ENCODE data around the gene TNS3. TPM values are rescaled to one million over a fixed set of nuclear protein-coding genes. Genes with fewer than 3 reads are reported as not detected.

Gene TNS3
- total and polyA plus RNA-seq, 2 of the 13 experiments (the other 11 are each of a cell fraction or from before 2014, with no cell fraction given) = 52.9 to 55.7 TPM

DNA sequence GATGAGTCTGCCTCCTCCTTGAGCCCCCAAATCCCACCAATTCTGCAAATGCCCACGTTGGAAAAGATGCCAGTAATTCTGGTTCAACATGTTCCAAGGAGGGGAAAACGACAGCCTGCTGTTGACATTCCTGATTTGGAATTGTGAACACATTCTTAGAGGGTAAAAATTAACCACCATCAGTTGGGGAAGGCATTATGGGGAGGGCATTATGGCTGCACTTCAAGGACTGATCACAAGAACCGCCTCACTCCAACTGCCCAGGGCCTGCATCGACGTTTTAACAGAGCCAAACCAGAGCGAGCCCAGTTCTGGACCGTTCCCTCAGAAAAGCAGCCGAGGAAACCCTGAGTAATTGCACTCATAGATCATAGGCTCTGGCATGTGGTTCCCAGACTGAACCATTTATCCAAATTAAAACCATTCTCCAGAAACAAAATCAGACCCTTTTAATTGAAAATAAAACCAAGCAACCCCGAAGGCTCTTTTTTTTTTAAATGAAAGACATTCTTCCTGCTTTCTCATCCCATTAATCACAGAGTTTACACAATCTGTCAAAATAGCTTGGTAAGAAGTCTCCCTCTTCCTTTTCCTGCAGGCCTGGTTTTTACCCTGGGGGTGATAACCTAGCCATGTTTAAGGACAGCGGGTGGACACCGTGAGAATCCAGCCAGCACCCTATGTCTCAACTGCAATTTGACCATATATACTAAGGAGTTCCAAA is 8.0 kb downstream of the TNS3 start (continued):
- TF ChIP-seq, protein P1, sequence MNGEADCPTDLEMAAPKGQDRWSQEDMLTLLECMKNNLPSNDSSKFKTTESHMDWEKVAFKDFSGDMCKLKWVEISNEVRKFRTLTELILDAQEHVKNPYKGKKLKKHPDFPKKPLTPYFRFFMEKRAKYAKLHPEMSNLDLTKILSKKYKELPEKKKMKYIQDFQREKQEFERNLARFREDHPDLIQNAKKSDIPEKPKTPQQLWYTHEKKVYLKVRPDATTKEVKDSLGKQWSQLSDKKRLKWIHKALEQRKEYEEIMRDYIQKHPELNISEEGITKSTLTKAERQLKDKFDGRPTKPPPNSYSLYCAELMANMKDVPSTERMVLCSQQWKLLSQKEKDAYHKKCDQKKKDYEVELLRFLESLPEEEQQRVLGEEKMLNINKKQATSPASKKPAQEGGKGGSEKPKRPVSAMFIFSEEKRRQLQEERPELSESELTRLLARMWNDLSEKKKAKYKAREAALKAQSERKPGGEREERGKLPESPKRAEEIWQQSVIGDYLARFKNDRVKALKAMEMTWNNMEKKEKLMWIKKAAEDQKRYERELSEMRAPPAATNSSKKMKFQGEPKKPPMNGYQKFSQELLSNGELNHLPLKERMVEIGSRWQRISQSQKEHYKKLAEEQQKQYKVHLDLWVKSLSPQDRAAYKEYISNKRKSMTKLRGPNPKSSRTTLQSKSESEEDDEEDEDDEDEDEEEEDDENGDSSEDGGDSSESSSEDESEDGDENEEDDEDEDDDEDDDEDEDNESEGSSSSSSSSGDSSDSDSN (CRISPR knock-in tag; IDR thresholded peaks at IDR 0.05) = no peak
- no peak for TF ChIP-seq ZNF75D (CRISPR knock-in tag; IDR thresholded peaks at IDR 0.05; ENCODE audit: borderline replicate concordance)
- TF ChIP-seq ZNF20 (CRISPR knock-in tag; IDR thresholded peaks at IDR 0.05) = no peak
- TF ChIP-seq ZNF850 (CRISPR knock-in tag; conservative IDR thresholded peaks at IDR 0.05) = no peak
- TF ChIP-seq BCL6 (CRISPR knock-in tag; IDR thresholded peaks at IDR 0.05) = peak; percentile 80
- peak; percentile 29; the same call in 1 of the 2 replicates for TF ChIP-seq KDM6A (CRISPR knock-in tag; IDR thresholded peaks at IDR 0.05; ENCODE audit: low read depth)
- TF ChIP-seq TP53 (CRISPR knock-in tag; conservative IDR thresholded peaks at IDR 0.05) = no peak
- TF ChIP-seq ZNF652 (CRISPR knock-in tag; IDR thresholded peaks at IDR 0.05; ENCODE audit: borderline replicate concordance, low read depth) = no peak
- TF ChIP-seq, protein P2, sequence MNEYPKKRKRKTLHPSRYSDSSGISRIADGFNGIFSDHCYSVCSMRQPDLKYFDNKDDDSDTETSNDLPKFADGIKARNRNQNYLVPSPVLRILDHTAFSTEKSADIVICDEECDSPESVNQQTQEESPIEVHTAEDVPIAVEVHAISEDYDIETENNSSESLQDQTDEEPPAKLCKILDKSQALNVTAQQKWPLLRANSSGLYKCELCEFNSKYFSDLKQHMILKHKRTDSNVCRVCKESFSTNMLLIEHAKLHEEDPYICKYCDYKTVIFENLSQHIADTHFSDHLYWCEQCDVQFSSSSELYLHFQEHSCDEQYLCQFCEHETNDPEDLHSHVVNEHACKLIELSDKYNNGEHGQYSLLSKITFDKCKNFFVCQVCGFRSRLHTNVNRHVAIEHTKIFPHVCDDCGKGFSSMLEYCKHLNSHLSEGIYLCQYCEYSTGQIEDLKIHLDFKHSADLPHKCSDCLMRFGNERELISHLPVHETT (CRISPR knock-in tag; conservative IDR thresholded peaks at IDR 0.05) = 0 out of 2 replicates have a peak, but pooled peaks have one; percentile 60
- TF ChIP-seq, protein P3, sequence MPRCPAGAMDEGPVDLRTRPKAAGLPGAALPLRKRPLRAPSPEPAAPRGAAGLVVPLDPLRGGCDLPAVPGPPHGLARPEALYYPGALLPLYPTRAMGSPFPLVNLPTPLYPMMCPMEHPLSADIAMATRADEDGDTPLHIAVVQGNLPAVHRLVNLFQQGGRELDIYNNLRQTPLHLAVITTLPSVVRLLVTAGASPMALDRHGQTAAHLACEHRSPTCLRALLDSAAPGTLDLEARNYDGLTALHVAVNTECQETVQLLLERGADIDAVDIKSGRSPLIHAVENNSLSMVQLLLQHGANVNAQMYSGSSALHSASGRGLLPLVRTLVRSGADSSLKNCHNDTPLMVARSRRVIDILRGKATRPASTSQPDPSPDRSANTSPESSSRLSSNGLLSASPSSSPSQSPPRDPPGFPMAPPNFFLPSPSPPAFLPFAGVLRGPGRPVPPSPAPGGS (CRISPR knock-in tag; IDR thresholded peaks at IDR 0.05) = no peak
- TF ChIP-seq, protein P4, sequence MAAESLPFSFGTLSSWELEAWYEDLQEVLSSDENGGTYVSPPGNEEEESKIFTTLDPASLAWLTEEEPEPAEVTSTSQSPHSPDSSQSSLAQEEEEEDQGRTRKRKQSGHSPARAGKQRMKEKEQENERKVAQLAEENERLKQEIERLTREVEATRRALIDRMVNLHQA (CRISPR knock-in tag; IDR thresholded peaks at IDR 0.05) = no peak
- TF ChIP-seq, protein P5, sequence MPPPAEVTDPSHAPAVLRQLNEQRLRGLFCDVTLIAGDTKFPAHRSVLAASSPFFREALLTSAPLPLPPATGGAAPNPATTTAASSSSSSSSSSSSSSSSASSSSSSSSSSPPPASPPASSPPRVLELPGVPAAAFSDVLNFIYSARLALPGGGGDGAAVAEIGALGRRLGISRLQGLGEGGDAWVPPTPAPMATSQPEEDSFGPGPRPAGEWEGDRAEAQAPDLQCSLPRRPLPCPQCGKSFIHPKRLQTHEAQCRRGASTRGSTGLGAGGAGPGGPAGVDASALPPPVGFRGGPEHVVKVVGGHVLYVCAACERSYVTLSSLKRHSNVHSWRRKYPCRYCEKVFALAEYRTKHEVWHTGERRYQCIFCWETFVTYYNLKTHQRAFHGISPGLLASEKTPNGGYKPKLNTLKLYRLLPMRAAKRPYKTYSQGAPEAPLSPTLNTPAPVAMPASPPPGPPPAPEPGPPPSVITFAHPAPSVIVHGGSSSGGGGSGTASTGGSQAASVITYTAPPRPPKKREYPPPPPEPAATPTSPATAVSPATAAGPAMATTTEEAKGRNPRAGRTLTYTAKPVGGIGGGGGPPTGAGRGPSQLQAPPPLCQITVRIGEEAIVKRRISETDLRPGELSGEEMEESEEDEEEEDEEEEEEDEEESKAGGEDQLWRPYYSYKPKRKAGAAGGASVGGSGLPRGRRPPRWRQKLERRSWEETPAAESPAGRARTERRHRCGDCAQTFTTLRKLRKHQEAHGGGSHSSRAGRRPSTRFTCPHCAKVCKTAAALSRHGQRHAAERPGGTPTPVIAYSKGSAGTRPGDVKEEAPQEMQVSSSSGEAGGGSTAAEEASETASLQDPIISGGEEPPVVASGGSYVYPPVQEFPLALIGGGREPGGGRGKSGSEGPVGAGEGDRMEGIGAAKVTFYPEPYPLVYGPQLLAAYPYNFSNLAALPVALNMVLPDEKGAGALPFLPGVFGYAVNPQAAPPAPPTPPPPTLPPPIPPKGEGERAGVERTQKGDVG (CRISPR knock-in tag; IDR thresholded peaks at IDR 0.05; ENCODE audit: borderline replicate concordance) = no peak
- TF ChIP-seq, protein P6, sequence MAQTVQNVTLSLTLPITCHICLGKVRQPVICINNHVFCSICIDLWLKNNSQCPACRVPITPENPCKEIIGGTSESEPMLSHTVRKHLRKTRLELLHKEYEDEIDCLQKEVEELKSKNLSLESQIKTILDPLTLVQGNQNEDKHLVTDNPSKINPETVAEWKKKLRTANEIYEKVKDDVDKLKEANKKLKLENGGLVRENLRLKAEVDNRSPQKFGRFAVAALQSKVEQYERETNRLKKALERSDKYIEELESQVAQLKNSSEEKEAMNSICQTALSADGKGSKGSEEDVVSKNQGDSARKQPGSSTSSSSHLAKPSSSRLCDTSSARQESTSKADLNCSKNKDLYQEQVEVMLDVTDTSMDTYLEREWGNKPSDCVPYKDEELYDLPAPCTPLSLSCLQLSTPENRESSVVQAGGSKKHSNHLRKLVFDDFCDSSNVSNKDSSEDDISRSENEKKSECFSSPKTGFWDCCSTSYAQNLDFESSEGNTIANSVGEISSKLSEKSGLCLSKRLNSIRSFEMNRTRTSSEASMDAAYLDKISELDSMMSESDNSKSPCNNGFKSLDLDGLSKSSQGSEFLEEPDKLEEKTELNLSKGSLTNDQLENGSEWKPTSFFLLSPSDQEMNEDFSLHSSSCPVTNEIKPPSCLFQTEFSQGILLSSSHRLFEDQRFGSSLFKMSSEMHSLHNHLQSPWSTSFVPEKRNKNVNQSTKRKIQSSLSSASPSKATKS (CRISPR knock-in tag; IDR thresholded peaks at IDR 0.05) = no peak

Data from HepG2 (cell line).